Endodermal cell (in vitro differentiated cells): ENCODE measurements around the gene ZSCAN30. TPM values are rescaled to one million over a fixed set of nuclear protein-coding genes. Genes with fewer than 3 reads are reported as not detected.

Experiments
- DNase-seq: peaks from one replicate; pipeline ENCODE4 v3.0.0-alpha.2; 2017
- H3K27ac ChIP-seq: 2 replicates; pipeline ENCODE4 v1.5.1; 2013; ENCODE audit warnings: mild to moderate bottlenecking, low read depth, low read length, moderate library complexity
- H3K27me3 ChIP-seq: 2 replicates; pipeline ENCODE4 v1.6.1; 2013; ENCODE audit warnings: mild to moderate bottlenecking, low read length, moderate library complexity; ENCODE audit not compliant: insufficient read depth, control insufficient read depth, poor library complexity, severe bottlenecking
- H3K36me3 ChIP-seq: 2 replicates; pipeline ENCODE4 v1.7.0; 2013; ENCODE audit warnings: mild to moderate bottlenecking, low read length, moderate library complexity; ENCODE audit not compliant: control insufficient read depth, insufficient read depth
- H3K4me1 ChIP-seq: one replicate; pipeline ENCODE4 v1.7.0; 2013; ENCODE audit warnings: low read length; ENCODE audit not compliant: control insufficient read depth, insufficient read depth
- H3K4me3 ChIP-seq: 2 replicates; pipeline ENCODE4 v1.5.1; 2013; ENCODE audit warnings: mild to moderate bottlenecking, low read length, moderate library complexity
- H3K9ac ChIP-seq: 2 replicates; pipeline ENCODE4 v1.6.1; 2013; ENCODE audit warnings: mild to moderate bottlenecking, low read length, moderate library complexity; ENCODE audit not compliant: poor library complexity, severe bottlenecking; ENCODE audit errors: extremely low read depth
- H3K9me3 ChIP-seq: 2 replicates; pipeline ENCODE4 v1.6.1; 2013; ENCODE audit warnings: mild to moderate bottlenecking, low read length, moderate library complexity; ENCODE audit not compliant: control insufficient read depth
- H3K27ac Mint-ChIP-seq: 2 replicates; pipeline ENCODE4 v1.8.0; 2020; ENCODE audit warnings: mixed read lengths
- H3K27me3 Mint-ChIP-seq: 2 replicates; pipeline ENCODE4 v1.8.0; 2021; ENCODE audit warnings: mild to moderate bottlenecking, mixed read lengths; ENCODE audit not compliant: insufficient read depth
- H3K36me3 Mint-ChIP-seq: 2 replicates; pipeline ENCODE4 v1.8.0; 2020; ENCODE audit warnings: low read depth, mixed read lengths
- H3K4me1 Mint-ChIP-seq: 2 replicates; pipeline ENCODE4 v1.8.0; 2020; ENCODE audit warnings: mixed read lengths
- H3K4me3 Mint-ChIP-seq: 2 replicates; pipeline ENCODE4 v1.8.0; 2020; ENCODE audit warnings: mild to moderate bottlenecking, moderate library complexity, mixed read lengths
- H3K9me3 Mint-ChIP-seq: 2 replicates; pipeline ENCODE4 v1.8.0; 2020; ENCODE audit warnings: mild to moderate bottlenecking, mixed read lengths
- CTCF ChIP-seq: fragments of 200-600 bp; sonication (generic); conservative IDR thresholded peaks from 2 replicates; pipeline ENCODE4 v1.5.0; 2021; ENCODE audit warnings: antibody characterized with exemption, mild to moderate bottlenecking
- WGBS, 2 experiments: methylation state at CpG; one replicate each; pipeline versions ENCODE4 v1.1.5 to v1.1.7; 2013; ENCODE audit warnings: missing lambda C conversion rate in 2 of 2, mixed read lengths in 1 of 2; ENCODE audit not compliant: insufficient coverage in 1 of 2, insufficient read length in 1 of 2; 5-methylcytosine and 5-hydroxymethylcytosine counted together
- total RNA-seq, 2 donors: library from RNA; stranded (reverse); fragmentation: NEBNext Ultra II Directional in 1 of 2; extraction: Animal tissue kit (Norgen Biotek cat#: 25700) in 1 of 2; gene quantifications; 2 replicates in 1 of 2; 3 replicates in 1 of 2; pipeline ENCODE4 v1.2.1, GENCODE V29; 2021

ZSCAN30 gene
- total RNA-seq, 2 donors from 2014 or later: 20.1 to 29.6 TPM

GRCh38 chr18:35236571-35237363 is 53.3 kb downstream of the ZSCAN30 start:
- H3K4me1 Mint-ChIP-seq: peaks cover 7% of the 10 kb centered on the region
- no peak for DNase-seq
- 90% methylated on average over 1 of the region's 1 CpG; no CpG with 5 or more reads in 1 of the 2 experiments for WGBS, 2 experiments

GRCh38 chr18:35231052-35231451 is 59.0 kb downstream of the ZSCAN30 start:
- 10 to 20% methylated on average over 6 of the region's 6 CpGs for WGBS, 2 experiments
- Mint-ChIP-seq H3K27ac (peak overlapping the region; percentile 79), H3K36me3 (peaks cover 6% of the 10 kb centered on the region), H3K27me3 (no peaks in the 10 kb centered on the region), H3K4me3 (no peak overlapping the region), H3K9me3 (no peaks in the 10 kb centered on the region), H3K4me1 (peaks cover 3% of the 10 kb centered on the region)
- Histone ChIP-seq H3K9me3 (no peaks in the 10 kb centered on the region), H3K9ac (no peak overlapping the region), H3K4me3 (no peak overlapping the region), H3K36me3 (no peaks in the 10 kb centered on the region), H3K27ac (no peak overlapping the region), H3K4me1 (no peaks in the 10 kb centered on the region), H3K27me3 (no peaks in the 10 kb centered on the region)
- DNase-seq: peak; percentile 90
- TF ChIP-seq CTCF: peak; percentile 97

More at GRCh38 chr18:35236571-35237363, 53.3 kb downstream of the ZSCAN30 start:
- Histone ChIP-seq H3K9me3 (no peaks in the 10 kb centered on the region), H3K27me3 (no peaks in the 10 kb centered on the region), H3K4me1 (no peaks in the 10 kb centered on the region), H3K9ac (no peak overlapping the region), H3K27ac (no peak overlapping the region), H3K4me3 (no peak overlapping the region), H3K36me3 (no peaks in the 10 kb centered on the region)
- no peak for TF ChIP-seq CTCF
- Mint-ChIP-seq H3K4me3 (no peak overlapping the region), H3K36me3 (peaks cover 1% of the 10 kb centered on the region), H3K27ac (no peak overlapping the region), H3K27me3 (no peaks in the 10 kb centered on the region), H3K9me3 (no peaks in the 10 kb centered on the region)

GRCh38 chr18:35227254-35227653 is 62.8 kb downstream of the ZSCAN30 start:
- no peaks in the 10 kb centered on the region for H3K27me3 ChIP-seq
- WGBS, 2 experiments: 89 to 100% methylated on average over 1 of the region's 1 CpG
- Mint-ChIP-seq H3K36me3 (peaks cover 6% of the 10 kb centered on the region), H3K9me3 (no peaks in the 10 kb centered on the region), H3K4me3 (no peak overlapping the region), H3K27me3 (no peaks in the 10 kb centered on the region), H3K4me1 (peaks cover 6% of the 10 kb centered on the region), H3K27ac (no peak overlapping the region)
- no peak overlapping the region for H3K4me3 ChIP-seq
- H3K27ac ChIP-seq: no peak overlapping the region
- H3K36me3 ChIP-seq: no peaks in the 10 kb centered on the region
- no peaks in the 10 kb centered on the region for H3K4me1 ChIP-seq
- no peak for DNase-seq
- no peak overlapping the region for H3K9ac ChIP-seq
- no peak for TF ChIP-seq CTCF
- H3K9me3 ChIP-seq: no peaks in the 10 kb centered on the region
